K562 (cell line): Measurements from ENCODE around the gene CHSY1. TPM values are rescaled to one million over a fixed set of nuclear protein-coding genes. Genes with fewer than 3 reads are reported as not detected.

Source experiments
- ATAC-seq: fragments of 200-7000 bp; cut with Tn5 transposase; 3 replicates; pipeline ENCODE4 v1.9.1; 2020; ENCODE audit warnings: moderate library complexity
- BruUV-seq: library from RNA; stranded (reverse); fragments of 400-500 nt; replicated peaks from 2 replicates; lab custom pipeline; 2021; lab: Mats Ljungman, UMichigan
- CTCF ChIA-PET: fragments of 300-600 bp; formaldehyde crosslinking; extraction: SDS; loops from one replicate; lab custom pipeline; 2021; ENCODE audit warnings: low intra/inter-chr PET ratio; lab: Yijun Ruan, JAX
- POLR2A ChIA-PET: fragments of 300-600, 350-650 bp; sonication (Branson Sonifier 250); formaldehyde crosslinking; extraction: SDS; loops from one replicate; lab custom pipeline; 2021; ENCODE audit warnings: antibody characterized with exemption, inconsistent platforms; lab: Yijun Ruan, JAX
- DNase-seq, 4 experiments: peaks; one replicate each; pipeline versions ENCODE4 v3.0.0 to v3.0.0-alpha.2; 2011 to 2018; ENCODE audit warnings: low spot score in 3 of 4, mixed read lengths in 3 of 4; ENCODE audit errors: extremely low read depth in 1 of 4
- FAIRE-seq: peaks from 2 replicates; lab custom pipeline; 2011; peaks lifted over from hg19 to GRCh38; lab: Jason Lieb, UNC
- H2AFZ ChIP-seq: 2 replicates; pipeline ENCODE4 v1.6.0; 2011; ENCODE audit warnings: low read depth, low read length, control low read depth, inconsistent platforms
- H3K27ac ChIP-seq: fragments of 200-600 bp; 3 replicates; pipeline ENCODE4 v1.8.0; 2011; ENCODE audit warnings: low read depth, mild to moderate bottlenecking, control low read depth, inconsistent platforms, low read length, moderate library complexity, mixed read lengths; ENCODE audit errors: extremely low read depth
- H3K27me3 ChIP-seq, 2 experiments: fragments of 300-600 bp in 1 of 2; 2 replicates in 1 of 2; 3 replicates in 1 of 2; pipeline versions ENCODE4 v1.6.0 to v1.8.0; 2011; ENCODE audit warnings: inconsistent platforms in 2 of 2, low read length in 2 of 2, mild to moderate bottlenecking in 1 of 2, mixed read lengths in 1 of 2, moderate library complexity in 1 of 2; ENCODE audit not compliant: control insufficient read depth in 2 of 2, insufficient read depth in 2 of 2
- H3K36me3 ChIP-seq: fragments of 300-600 bp; 3 replicates; pipeline ENCODE4 v1.8.0; 2011; ENCODE audit warnings: mild to moderate bottlenecking, low read length, inconsistent platforms; ENCODE audit not compliant: control insufficient read depth, insufficient read depth
- H3K4me1 ChIP-seq, 2 experiments: fragments of 200-600 bp in 1 of 2; replicated peaks in 1 of 2; 2 replicates in 1 of 2; 3 replicates in 1 of 2; pipeline versions ENCODE4 v1.5.1 to v1.8.0; 2011; ENCODE audit warnings: inconsistent platforms in 2 of 2, low read length in 2 of 2, mild to moderate bottlenecking in 1 of 2, mixed read lengths in 1 of 2, moderate library complexity in 1 of 2; ENCODE audit not compliant: control insufficient read depth in 2 of 2, insufficient read depth in 2 of 2
- H3K4me2 ChIP-seq: 2 replicates; pipeline ENCODE4 v1.6.1; 2011; ENCODE audit warnings: low read length, control low read depth, inconsistent platforms, mixed read lengths; ENCODE audit not compliant: insufficient read depth
- H3K4me3 ChIP-seq: fragments of 200-600 bp; sonication (generic), shearing (Covaris generic); 2 replicates; pipeline ENCODE4 v1.5.1; 2016; ENCODE audit warnings: control low read depth, inconsistent platforms
- H3K79me2 ChIP-seq: fragments of 200-600 bp; 3 replicates; pipeline ENCODE4 v1.8.0; 2011; ENCODE audit warnings: low read length, inconsistent platforms; ENCODE audit not compliant: control insufficient read depth, insufficient read depth
- H3K9ac ChIP-seq, 2 experiments: 2 replicates each; pipeline versions ENCODE4 v1.6.0 to v1.6.1; 2011; ENCODE audit warnings: low read depth in 2 of 2, low read length in 2 of 2, control low read depth in 1 of 2, inconsistent platforms in 1 of 2, mild to moderate bottlenecking in 1 of 2, mixed read lengths in 1 of 2; ENCODE audit not compliant: insufficient read depth in 1 of 2
- H3K9me1 ChIP-seq: one replicate; pipeline ENCODE4 v1.6.0; 2011; ENCODE audit warnings: inconsistent platforms, mild to moderate bottlenecking, low read length, moderate library complexity; ENCODE audit not compliant: control insufficient read depth, insufficient read depth
- H3K9me3 ChIP-seq: replicated peaks from 2 replicates; pipeline ENCODE4 v1.5.1; 2011; ENCODE audit warnings: low read depth, low read length, inconsistent platforms; ENCODE audit not compliant: control insufficient read depth, insufficient read depth
- H4K20me1 ChIP-seq: replicated peaks from 2 replicates; pipeline ENCODE4 v1.6.1; 2011; ENCODE audit warnings: low read length, inconsistent platforms, mixed read lengths; ENCODE audit not compliant: control insufficient read depth, insufficient read depth
- ARID3B ChIP-seq: fragments of 250-450 bp; sonication (Bioruptor Pico); IDR thresholded peaks from 2 replicates; pipeline ENCODE4 v1.4.0; 2020; ENCODE audit warnings: borderline replicate concordance
- CEBPZ ChIP-seq: fragments of 150-350 bp; IDR thresholded peaks from 2 replicates; pipeline ENCODE4 v1.6.1; 2014; ENCODE audit warnings: low read depth, mild to moderate bottlenecking, low read length, borderline replicate concordance
- ESRRB ChIP-seq: fragments of 250-450 bp; sonication (Bioruptor Pico); IDR thresholded peaks from 2 replicates; pipeline ENCODE4 v1.5.0; 2020; ENCODE audit warnings: mild to moderate bottlenecking, moderate library complexity, borderline replicate concordance
- GABPB1 ChIP-seq: sonication (generic); formaldehyde crosslinking; IDR thresholded peaks from 2 replicates; pipeline ENCODE4 v1.8.0; 2022; ENCODE audit warnings: mild to moderate bottlenecking, missing genetic modification reagents
- GATAD2A ChIP-seq: fragments of 450-650 bp; IDR thresholded peaks from 2 replicates; pipeline ENCODE4 v1.6.1; 2017
- KAT2B ChIP-seq: IDR thresholded peaks from one replicate; pipeline ENCODE4 v1.6.1; 2012; ENCODE audit warnings: low read depth, mild to moderate bottlenecking, control low read depth, inconsistent platforms, low read length, moderate library complexity
- NFYB ChIP-seq: IDR thresholded peaks from 2 replicates; pipeline ENCODE4 v1.6.1; 2011; ENCODE audit warnings: mild to moderate bottlenecking, moderate library complexity; ENCODE audit not compliant: insufficient read length; ENCODE audit errors: extremely low read depth
- NR2F6 ChIP-seq: fragments of 450-650 bp; formaldehyde crosslinking; IDR thresholded peaks from 2 replicates; pipeline ENCODE4 v1.4.0; 2020; ENCODE audit warnings: mild to moderate bottlenecking
- NR3C1 ChIP-seq: sonication (generic); formaldehyde crosslinking; IDR thresholded peaks from 2 replicates; pipeline ENCODE4 v1.8.1; 2022; ENCODE audit warnings: missing genetic modification reagents
- RBBP5 ChIP-seq: fragments of 200-600 bp; sonication (generic); IDR thresholded peaks from 2 replicates; pipeline ENCODE4 v1.6.1; 2012; ENCODE audit warnings: borderline replicate concordance, mild to moderate bottlenecking, low read length, control low read depth, inconsistent platforms; ENCODE audit not compliant: insufficient read depth, poor library complexity, severe bottlenecking
- RBM25 ChIP-seq: fragments of 200-400 bp; formaldehyde crosslinking; IDR thresholded peaks from 2 replicates; pipeline ENCODE4 v1.6.1; 2018; ENCODE audit warnings: low read length, low read depth, moderate library complexity; ENCODE audit not compliant: severe bottlenecking
- SMARCC2 ChIP-seq: fragments of 450-650 bp; IDR thresholded peaks from 2 replicates; pipeline ENCODE4 v1.6.1; 2017; ENCODE audit warnings: antibody characterized with exemption, moderate library complexity, mild to moderate bottlenecking, low read depth
- ZNF217 ChIP-seq: sonication (generic); formaldehyde crosslinking; IDR thresholded peaks from 2 replicates; pipeline ENCODE4 v1.8.0; 2022; ENCODE audit warnings: mild to moderate bottlenecking, missing genetic modification reagents
- ZNF23 ChIP-seq: fragments of 250-450 bp; sonication (Bioruptor Pico); IDR thresholded peaks from 2 replicates; pipeline ENCODE4 v1.4.0; 2020; ENCODE audit warnings: mild to moderate bottlenecking
- ZNF316 ChIP-seq: fragments of 450-650 bp; IDR thresholded peaks from 2 replicates; pipeline ENCODE4 v1.6.1; 2016
- ZNF436 ChIP-seq: fragments of 250-450, 450-650 bp; sonication (Bioruptor Pico); formaldehyde crosslinking; IDR thresholded peaks from 2 replicates; pipeline ENCODE4 v1.7.0; 2020; ENCODE audit warnings: mild to moderate bottlenecking
- ZNF512 ChIP-seq: IDR thresholded peaks from 2 replicates; pipeline ENCODE4 v1.6.1; 2016; ENCODE audit warnings: missing genetic modification characterization, missing compliant biosample characterization
- WGBS: fragments of 100-300 bp; shearing (Covaris generic); methylation state at CpG from one replicate; pipeline ENCODE4 v1.1.6; 2016; ENCODE audit warnings: low coverage, mixed read lengths; ENCODE audit not compliant: insufficient coverage; ENCODE audit errors: missing lambda C conversion rate; 5-methylcytosine and 5-hydroxymethylcytosine counted together
- in situ Hi-C: fragments of 300-500 bp; cut with MboI; formaldehyde crosslinking; loops from 4 replicates; pipeline ENCODE4 v1.15.0; 2018; ENCODE audit warnings: inconsistent platforms, mixed read lengths
- intact Hi-C: fragments of 100-400 bp; cut with micrococcal nuclease; formaldehyde crosslinking; loops from 2 replicates; pipeline ENCODE4 v1.14.2; 2022
- polyA plus RNA-seq, 8 experiments: library from polyadenylated mRNA; depleted of rRNA in 4 of 8; stranded (reverse) in 5 of 8; unstranded in 3 of 8; fragments of >200 nt; fragmentation: Nextera tagmentation in 2 of 8; fragmentation: Illumina TruSeq in 1 of 8; extraction: Ambion mirVana in 2 of 8; extraction: Trizol in 1 of 8; gene quantifications; 2 replicates each; pipeline versions ENCODE4 v1.2.1 to v1.2.3, GENCODE V29; 2011 to 2014; ENCODE audit warnings: inconsistent platforms in 1 of 8, missing spikeins in 1 of 8
- total RNA-seq, 7 experiments: library from RNA; depleted of rRNA in 6 of 7; stranded (reverse); fragments of >200 nt in 6 of 7; fragmentation: Illumina TruSeq in 2 of 7; extraction: Trizol in 2 of 7; gene quantifications; 2 replicates each; pipeline versions ENCODE4 v1.2.1 to v1.2.3, GENCODE V29; 2011 to 2021; ENCODE audit warnings: low replicate concordance in 1 of 7

Gene CHSY1
- total and polyA plus RNA-seq, 9 of the 15 experiments (the other 6 are each of a cell fraction or from before 2014, with no cell fraction given), result 7.0 to 16.4 (median 13.4) TPM

- intact Hi-C loops (loop anchor here (2.0 kb wide), 1 partner anchor 119 kb away; no protein-coding TSS in a partner anchor), in situ Hi-C loops (no loop called here)
- no TSS peak for BruUV-seq
- no peak for ATAC-seq
- ChIA-PET CTCF (no interaction called here), POLR2A (no interaction called here)
- Histone ChIP-seq H2AFZ (no peak overlapping the region), H3K4me2 (no peak overlapping the region), H3K4me3 (no peak overlapping the region), H3K36me3 (no peaks in the 10 kb centered on the region), H3K79me2 (no peaks in the 10 kb centered on the region), H3K4me1 (peaks cover 17 to 32% of the 10 kb centered on the region in 2 experiments; a peak in 4 of 5 replicates), H3K9ac (no peak overlapping the region), H3K27me3 (peaks cover 0 to 7% of the 10 kb centered on the region in 2 experiments; a peak in 3 of 5 replicates), H3K9me1 (no peaks in the 10 kb centered on the region), H4K20me1 (peaks cover 3% of the 10 kb centered on the region; the same call in 1 of the 2 replicates), H3K9me3 (peaks cover 3% of the 10 kb centered on the region; the same call in 1 of the 2 replicates), H3K27ac (no peak overlapping the region)
- FAIRE-seq, result no peak
- 55% methylated on average over 14 of the region's 14 CpGs for WGBS
- DNase-seq, result no peak
- TF ChIP-seq RBBP5 (no peak), ARID3B (CRISPR knock-in tag) (no peak), NR3C1 (CRISPR knock-in tag) (no peak), CEBPZ (no peak), NR2F6 (CRISPR knock-in tag) (no peak), ZNF316 (no peak), ESRRB (no peak), KAT2B (no peak), SMARCC2 (no peak), ZNF23 (CRISPR knock-in tag) (no peak), ZNF217 (CRISPR knock-in tag) (no peak), ZNF436 (CRISPR knock-in tag) (no peak), NFYB (no peak), RBM25 (no peak), GATAD2A (no peak), GABPB1 (CRISPR knock-in tag) (no peak), ZNF512 (tag) (no peak)
Observed at GRCh38 chr15:101135532-101136166, 116.2 kb downstream of the CHSY1 start.
